ENCODE results near the gene FGF11.

DNA sequence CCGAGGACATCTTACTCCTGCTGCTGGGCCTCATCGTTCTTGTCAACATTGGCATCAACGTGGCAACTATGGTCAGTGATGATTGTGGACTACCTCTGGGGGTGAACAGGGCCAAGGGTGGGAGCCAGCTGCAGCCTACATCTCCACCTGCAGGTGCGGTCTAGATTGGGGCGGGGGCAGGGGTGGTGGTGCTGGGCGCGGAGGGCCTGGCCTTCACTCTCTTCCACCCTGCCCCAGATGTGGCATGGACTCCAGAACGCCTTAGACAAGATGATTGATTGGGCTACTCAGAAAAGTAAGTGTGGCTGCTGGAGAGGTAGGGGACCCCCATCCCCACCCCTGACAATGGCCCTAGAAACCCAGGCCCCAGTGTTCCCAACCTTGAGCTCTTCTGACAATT is 13.6 kb upstream of the FGF11 start:
- TF ChIP-seq POLR2A (IDR thresholded peaks at IDR 0.05) (no peak), EP300 (IDR thresholded peaks at IDR 0.05) (no peak)
- TF ChIP-seq, protein P1, sequence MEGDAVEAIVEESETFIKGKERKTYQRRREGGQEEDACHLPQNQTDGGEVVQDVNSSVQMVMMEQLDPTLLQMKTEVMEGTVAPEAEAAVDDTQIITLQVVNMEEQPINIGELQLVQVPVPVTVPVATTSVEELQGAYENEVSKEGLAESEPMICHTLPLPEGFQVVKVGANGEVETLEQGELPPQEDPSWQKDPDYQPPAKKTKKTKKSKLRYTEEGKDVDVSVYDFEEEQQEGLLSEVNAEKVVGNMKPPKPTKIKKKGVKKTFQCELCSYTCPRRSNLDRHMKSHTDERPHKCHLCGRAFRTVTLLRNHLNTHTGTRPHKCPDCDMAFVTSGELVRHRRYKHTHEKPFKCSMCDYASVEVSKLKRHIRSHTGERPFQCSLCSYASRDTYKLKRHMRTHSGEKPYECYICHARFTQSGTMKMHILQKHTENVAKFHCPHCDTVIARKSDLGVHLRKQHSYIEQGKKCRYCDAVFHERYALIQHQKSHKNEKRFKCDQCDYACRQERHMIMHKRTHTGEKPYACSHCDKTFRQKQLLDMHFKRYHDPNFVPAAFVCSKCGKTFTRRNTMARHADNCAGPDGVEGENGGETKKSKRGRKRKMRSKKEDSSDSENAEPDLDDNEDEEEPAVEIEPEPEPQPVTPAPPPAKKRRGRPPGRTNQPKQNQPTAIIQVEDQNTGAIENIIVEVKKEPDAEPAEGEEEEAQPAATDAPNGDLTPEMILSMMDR (IDR thresholded peaks at IDR 0.05): no peak

Measured in upper lobe of left lung (tissue), 4 donors.